ENCODE measurements around the gene NFE2. TPM values are rescaled to one million over a fixed set of nuclear protein-coding genes. Genes with fewer than 3 reads are reported as not detected.

Gene NFE2
- total RNA-seq, 1 experiment from 2014 or later: 2.4 TPM

- H3K9me3 Mint-ChIP-seq: no peaks in the 10 kb centered on the region
- ChIA-PET CTCF (interaction anchor here (0.6 to 4.6 kb wide), 15 partner anchors 15 to 544 kb away, joined by 3 to 53 read pairs (median 5); partner anchors contain the start of gene COPZ1), POLR2A (interaction anchor here (0.5 to 2.7 kb wide), 10 partner anchors 12 to 1427 kb away, joined by 3 to 14 read pairs (median 4); partner anchors contain the start of genes CBX5, CD63, COPZ1 and HNRNPA1)
- DNase-seq (ENCODE audit: low spot score) (peak; percentile 49), ATAC-seq (peak; percentile 50)
- H3K4me1 Mint-ChIP-seq: peaks cover 53% of the 10 kb centered on the region
- H3K36me3 Mint-ChIP-seq: no peaks in the 10 kb centered on the region
- peak overlapping the region; percentile 68 for H3K4me3 Mint-ChIP-seq
- no peak for TF ChIP-seq CTCF (IDR thresholded peaks at IDR 0.05)
- 0 out of 2 replicates have a peak, but pooled peaks have one; percentile 15 for TF ChIP-seq TEAD1 (CRISPR knock-in tag; IDR thresholded peaks at IDR 0.05)
- no peak for TF ChIP-seq FOXJ3 (CRISPR knock-in tag; IDR thresholded peaks at IDR 0.05; ENCODE audit: borderline replicate concordance)
- no peak for TF ChIP-seq STAT6 (CRISPR knock-in tag; conservative IDR thresholded peaks at IDR 0.05; ENCODE audit: low read depth)
- no peak for TF ChIP-seq SMAD4 (CRISPR knock-in tag; IDR thresholded peaks at IDR 0.05)
- TF ChIP-seq TCF7 (CRISPR knock-in tag; IDR thresholded peaks at IDR 0.05; ENCODE audit: low read depth): no peak
- TF ChIP-seq ZBTB43 (CRISPR knock-in tag; IDR thresholded peaks at IDR 0.05): no peak
- TF ChIP-seq ZNF281 (CRISPR knock-in tag; IDR thresholded peaks at IDR 0.05): peak; percentile 52; the same call in 1 of the 2 replicates
- TF ChIP-seq PRDM15 (CRISPR knock-in tag; IDR thresholded peaks at IDR 0.05): no peak
- no peak for TF ChIP-seq MXD4 (CRISPR knock-in tag; IDR thresholded peaks at IDR 0.05; ENCODE audit: borderline replicate concordance)
- TF ChIP-seq ZNF423 (CRISPR knock-in tag; IDR thresholded peaks at IDR 0.05): peak; percentile 99
- 0 out of 2 replicates have a peak, but pooled peaks have one; percentile 28 for TF ChIP-seq ETV6 (CRISPR knock-in tag; IDR thresholded peaks at IDR 0.05)
- peak; percentile 14; the same call in 1 of the 2 replicates for TF ChIP-seq USF1 (CRISPR knock-in tag; IDR thresholded peaks at IDR 0.05)
- TF ChIP-seq ATF2 (CRISPR knock-in tag; IDR thresholded peaks at IDR 0.05; ENCODE audit: borderline replicate concordance, low read depth): no peak
- TF ChIP-seq KAT7 (CRISPR knock-in tag; IDR thresholded peaks at IDR 0.05; ENCODE audit: borderline replicate concordance): no peak
- H3K27me3 Mint-ChIP-seq (ENCODE audit: low read depth): peaks cover 15% of the 10 kb centered on the region
- peak overlapping the region; percentile 90 for H3K27ac Mint-ChIP-seq
Observed at GRCh38 chr12:54301428-54302048, 723 bp upstream of the NFE2 start.
